HG03571 (cell line): ENCODE data around the gene OR52D1.

Source experiments
- ATAC-seq: cut with Tn5 transposase; IDR thresholded peaks from one replicate; pipeline ENCODE4 v1.9.1; 2021; ENCODE audit not compliant: unreplicated experiment

The OR52D1 gene

GRCh38 chr11:5509803-5510202, 21.3 kb downstream of the OR52D1 start, which contains the start of gene UBQLN3:
UBQLN3 (minus strand) TSS chr11:5509957; CDS start chr11:5509558, 399 bp downstream.
- ATAC-seq: no peak

- ATAC-seq: no peak
These were observed 26.4 kb downstream of the OR52D1 start for GRCh38 chr11:5514841-5515240.

GRCh38 chr11:5516599-5516998, 28.1 kb downstream of the OR52D1 start, which contains the start of gene UBQLNL:
UBQLNL (minus strand) TSS chr11:5516699; CDS start chr11:5516441, 258 bp downstream.
- ATAC-seq: no peak

GRCh38 chr11:5521540-5521939, 33.1 kb downstream of the OR52D1 start:
- no peak for ATAC-seq

- ATAC-seq: no peak
These were observed 33.8 kb downstream of the OR52D1 start for GRCh38 chr11:5522308-5522707.

GRCh38 chr11:5524756-5525155, 36.3 kb downstream of the OR52D1 start:
- ATAC-seq: no peak

GRCh38 chr11:5527716-5528115, 39.2 kb downstream of the OR52D1 start:
- no peak for ATAC-seq

- no peak for ATAC-seq
These were observed 40.0 kb downstream of the OR52D1 start for GRCh38 chr11:5528495-5528894.

- no peak for ATAC-seq
These were observed 42.8 kb downstream of the OR52D1 start for GRCh38 chr11:5531053-5531831.

- no peak for ATAC-seq
These were observed 45.6 kb downstream of the OR52D1 start for GRCh38 chr11:5534046-5534445.

GRCh38 chr11:5536482-5536881, 48.0 kb downstream of the OR52D1 start:
- no peak for ATAC-seq
